Panc1 (cell line): ENCODE results near the gene AP4B1. TPM values are rescaled to one million over a fixed set of nuclear protein-coding genes. Genes with fewer than 3 reads are reported as not detected.

ENCODE experiments used
- ATAC-seq: fragments of 200-7000 bp; cut with Tn5 transposase; 2 replicates; pipeline ENCODE4 v1.9.1; 2020; ENCODE audit warnings: mild to moderate bottlenecking, moderate library complexity
- BruUV-seq: library from RNA; stranded (reverse); fragments of 400-500 nt; replicated peaks from 2 replicates; lab custom pipeline; 2021; lab: Mats Ljungman, UMichigan
- CTCF ChIA-PET: fragments of 300-600 bp; sonication (Branson Sonifier 250); formaldehyde crosslinking; loops from one replicate; lab custom pipeline; 2022; ENCODE audit warnings: antibody characterized with exemption; lab: Charles Lee
- POLR2A ChIA-PET: fragments of 300-600 bp; sonication (Branson Sonifier 250); formaldehyde crosslinking; loops from one replicate; lab custom pipeline; 2022; ENCODE audit warnings: antibody characterized with exemption; lab: Charles Lee
- DNase-seq: peaks from one replicate; pipeline ENCODE4 v3.0.0-alpha.2; 2010; ENCODE audit warnings: low read depth, low spot score
- H3K27ac ChIP-seq: 2 replicates; pipeline ENCODE4 v1.5.1; 2011; ENCODE audit warnings: mild to moderate bottlenecking, low read length, inconsistent platforms
- H3K27me3 ChIP-seq: fragments of 200-500 bp; sonication (Bioruptor generic); 2 replicates; pipeline ENCODE4 v1.6.0; 2014; ENCODE audit warnings: low read length, inconsistent platforms; ENCODE audit not compliant: control insufficient read depth, insufficient read depth
- H3K36me3 ChIP-seq: fragments of 200-500 bp; sonication (Bioruptor generic); 2 replicates; pipeline ENCODE4 v1.5.1; 2014; ENCODE audit warnings: inconsistent platforms, mild to moderate bottlenecking, low read length, moderate library complexity; ENCODE audit not compliant: control insufficient read depth, insufficient read depth
- H3K4me1 ChIP-seq: 2 replicates; pipeline ENCODE4 v1.5.1; 2011; ENCODE audit warnings: inconsistent platforms, mild to moderate bottlenecking, low read length, moderate library complexity; ENCODE audit not compliant: control insufficient read depth, insufficient read depth
- H3K4me3 ChIP-seq, 2 experiments: 2 replicates each; pipeline ENCODE4 v1.5.1; 2011 to 2012; ENCODE audit warnings: low read depth in 2 of 2, low read length in 2 of 2, mild to moderate bottlenecking in 2 of 2, inconsistent platforms in 1 of 2, moderate library complexity in 1 of 2
- H3K9me3 ChIP-seq: fragments of 200-500 bp; sonication (Bioruptor generic); 2 replicates; pipeline ENCODE4 v1.5.1; 2014; ENCODE audit warnings: low read depth, mild to moderate bottlenecking, inconsistent platforms, low read length, moderate library complexity; ENCODE audit not compliant: control insufficient read depth, insufficient read depth
- CTCF ChIP-seq: fragments of 450-650 bp; IDR thresholded peaks from 2 replicates; pipeline ENCODE4 v1.5.1; 2017; ENCODE audit warnings: mild to moderate bottlenecking
- POLR2AphosphoS5 ChIP-seq: IDR thresholded peaks from 2 replicates; pipeline ENCODE4 v1.6.1; 2012; ENCODE audit warnings: mild to moderate bottlenecking, low read depth, low read length, moderate library complexity
- REST ChIP-seq, 2 experiments: IDR thresholded peaks; 2 replicates each; pipeline ENCODE4 v1.6.1; 2011 to 2012; ENCODE audit warnings: low read depth in 2 of 2, control low read depth in 1 of 2, low read length in 1 of 2, mild to moderate bottlenecking in 1 of 2, moderate library complexity in 1 of 2; ENCODE audit not compliant: insufficient read depth in 1 of 2
- SIN3A ChIP-seq: IDR thresholded peaks from 2 replicates; pipeline ENCODE4 v1.6.1; 2012; ENCODE audit warnings: low read depth, mild to moderate bottlenecking, low read length, moderate library complexity, borderline replicate concordance; ENCODE audit not compliant: insufficient read depth
- TCF7L2 ChIP-seq: IDR thresholded peaks from 2 replicates; pipeline ENCODE4 v1.6.1; 2011; ENCODE audit warnings: mild to moderate bottlenecking, low read depth, low read length, inconsistent platforms
- in situ Hi-C: cut with HindIII; loops from 2 replicates; pipeline ENCODE4 v1.10.0; 2016; ENCODE audit warnings: low sequenced_read_pairs, low pct_unique_long_range_greater_than_20kb
- intact Hi-C: fragments of 100-400 bp; cut with micrococcal nuclease; formaldehyde crosslinking; loops from one replicate; pipeline ENCODE4 v1.10.0; 2022; ENCODE audit not compliant: unreplicated experiment
- total RNA-seq: library from RNA; stranded (reverse); gene quantifications from one replicate; pipeline ENCODE4 v1.2.1, GENCODE V29; 2021; ENCODE audit not compliant: unreplicated experiment

Gene AP4B1
- total RNA-seq, 1 experiment from 2014 or later: 14.2 TPM

- ChIA-PET POLR2A (no interaction called here), CTCF (no interaction called here)
- Histone ChIP-seq H3K4me3 (no peak within 1 kb of the TSS), H3K27me3 (no peaks in the 10 kb centered on the region), H3K9me3 (no peaks in the 10 kb centered on the region), H3K4me1 (no peaks in the 10 kb centered on the region), H3K36me3 (no peaks in the 10 kb centered on the region), H3K27ac (no peak within 1 kb of the TSS)
- ATAC-seq (no peak), DNase-seq (no peak)
- in situ Hi-C loops (no loop called here), intact Hi-C loops (no loop called here)
- no TSS peak for BruUV-seq
- no peak for TF ChIP-seq POLR2AphosphoS5
- no peak for TF ChIP-seq TCF7L2
- no peak for TF ChIP-seq CTCF
- TF ChIP-seq SIN3A: no peak
- TF ChIP-seq REST (IDR thresholded peaks at IDR 0.05; ENCODE audit: insufficient read depth in 1 of 2, low read depth in 2 of 2, low read length in 1 of 2): no peak
Measured at GRCh38 chr1:113887402-113888175, 17.0 kb downstream of the AP4B1 start, which contains the start of gene BCL2L15. Gene BCL2L15 (minus strand): TSS chr1:113887581. CDS start chr1:113887375, 206 bp downstream.

DNA sequence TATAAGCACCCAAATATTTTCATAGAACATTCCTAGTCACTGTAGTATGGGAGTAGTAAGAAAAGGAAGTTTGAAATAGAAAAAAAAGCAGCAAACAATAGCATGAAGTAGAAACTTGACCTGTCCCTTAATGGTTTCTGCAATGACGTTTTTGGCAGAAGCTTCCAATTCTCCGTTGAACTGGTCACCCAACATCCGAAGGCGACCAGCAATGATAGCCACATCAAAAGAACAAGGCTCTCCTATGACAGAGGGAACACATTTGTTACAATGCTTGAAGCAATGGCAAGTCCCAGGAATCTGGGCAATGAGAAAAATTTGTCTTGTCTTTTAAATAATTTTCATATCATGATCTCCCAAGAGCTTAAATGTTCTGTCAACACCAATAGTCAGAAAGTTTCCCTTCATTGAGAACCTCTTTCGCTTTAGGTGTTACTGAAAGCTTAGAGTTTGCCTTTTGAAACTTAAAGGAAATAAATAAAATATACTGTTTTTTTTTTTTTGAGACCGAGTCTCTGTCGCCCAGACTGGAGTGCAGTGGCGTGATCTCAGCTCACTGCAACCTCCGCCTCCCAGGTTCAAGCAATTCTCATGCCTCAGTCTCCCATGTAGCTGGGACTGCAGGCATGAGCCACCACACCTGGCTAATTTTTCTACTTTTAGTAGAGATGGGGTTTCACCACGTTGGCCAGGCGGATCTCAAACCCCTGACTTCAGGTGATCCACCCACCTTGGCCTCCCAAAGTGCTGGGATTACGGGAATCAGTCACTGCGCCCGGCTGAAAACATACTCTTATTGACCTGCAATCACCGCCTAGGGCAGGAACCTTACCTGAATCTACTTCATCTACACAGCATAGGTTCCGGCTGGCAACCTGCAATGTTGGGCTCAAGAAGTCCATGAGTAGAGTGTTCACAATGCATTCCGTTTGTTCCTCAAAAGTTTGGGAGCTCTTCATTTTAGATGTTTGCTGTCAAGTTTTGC, 17.9 kb downstream of the AP4B1 start:
- ChIA-PET CTCF (no interaction called here), POLR2A (interaction anchor here (0.5 kb wide), 1 partner anchor 83 kb away, joined by 4 read pairs; no protein-coding TSS in a partner anchor)
- no TSS peak for BruUV-seq
- Histone ChIP-seq H3K27ac (no peak overlapping the region), H3K4me3 (no peak overlapping the region), H3K27me3 (no peaks in the 10 kb centered on the region), H3K4me1 (no peaks in the 10 kb centered on the region), H3K9me3 (no peaks in the 10 kb centered on the region), H3K36me3 (no peaks in the 10 kb centered on the region)
- ATAC-seq (no peak), DNase-seq (no peak)
- in situ Hi-C loops (no loop called here), intact Hi-C loops (no loop called here)
- TF ChIP-seq CTCF (no peak), REST (IDR thresholded peaks at IDR 0.05; ENCODE audit: insufficient read depth in 1 of 2, low read depth in 2 of 2, low read length in 1 of 2) (no peak), POLR2AphosphoS5 (no peak), TCF7L2 (no peak), SIN3A (no peak)
